ENCODE data around the gene FAM174C. TPM values are rescaled to one million over a fixed set of nuclear protein-coding genes. Genes with fewer than 3 reads are reported as not detected.

FAM174C gene
- total RNA-seq, 1 experiment from 2014 or later, result 110 TPM

DNA sequence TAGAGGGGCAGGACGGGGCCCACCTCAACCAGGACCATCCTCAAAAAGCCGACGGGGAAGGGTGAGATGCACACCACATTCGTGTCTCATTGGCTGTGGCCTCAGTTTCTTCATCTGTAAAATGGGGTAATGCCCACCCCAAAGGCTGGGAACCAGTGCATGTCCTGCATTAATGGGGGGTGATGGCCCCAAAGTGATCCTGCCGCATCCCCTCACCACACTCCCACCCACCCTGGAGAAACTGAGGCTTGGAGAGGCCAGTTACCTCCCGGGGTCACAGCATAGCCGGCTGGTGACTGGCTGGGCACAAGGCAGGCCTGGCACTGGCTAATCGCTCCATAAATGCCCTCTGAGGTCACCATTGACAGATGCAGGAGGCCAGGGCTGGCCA lies 27.6 kb upstream of the FAM174C start:
- ChIA-PET POLR2A (ENCODE audit: unreplicated experiment) (no interaction called here), CTCF (no interaction called here)
- Histone ChIP-seq H3K9ac (ENCODE audit: low read length) (peak overlapping the region; percentile 86; the same call in 1 of the 2 replicates), H3K4me2 (ENCODE audit: low read length) (peak overlapping the region; percentile 77), H3K4me1 (ENCODE audit: insufficient read depth, low read length) (peaks cover 36% of the 10 kb centered on the region), H4K20me1 (ENCODE audit: low read length) (peaks cover 5% of the 10 kb centered on the region; the same call in 1 of the 2 replicates), H3K36me3 (ENCODE audit: low read depth, low read length) (peaks cover 12% of the 10 kb centered on the region), H3K9me3 (ENCODE audit: low read length) (no peaks in the 10 kb centered on the region), H2AFZ (ENCODE audit: low read length) (no peak overlapping the region), H3K27ac (ENCODE audit: low read length) (peak overlapping the region; percentile 88), H3K4me3 (ENCODE audit: low read length) (peak overlapping the region; percentile 78; the same call in 1 of the 2 replicates), H3F3A (ENCODE audit: low read length, unreplicated experiment) (no peaks in the 10 kb centered on the region), H3K27me3 (ENCODE audit: low read length) (no peaks in the 10 kb centered on the region), H3K9me2 (replicated peaks; ENCODE audit: low read length) (no peaks in the 10 kb centered on the region), H3K79me2 (ENCODE audit: low read length) (peaks cover 51% of the 10 kb centered on the region)
- DNase-seq, result no peak
- intact Hi-C loops (cut with micrococcal nuclease), result no loop called here
- no TSS peak for BruUV-seq (replicated peaks)
- TF ChIP-seq, protein P1, sequence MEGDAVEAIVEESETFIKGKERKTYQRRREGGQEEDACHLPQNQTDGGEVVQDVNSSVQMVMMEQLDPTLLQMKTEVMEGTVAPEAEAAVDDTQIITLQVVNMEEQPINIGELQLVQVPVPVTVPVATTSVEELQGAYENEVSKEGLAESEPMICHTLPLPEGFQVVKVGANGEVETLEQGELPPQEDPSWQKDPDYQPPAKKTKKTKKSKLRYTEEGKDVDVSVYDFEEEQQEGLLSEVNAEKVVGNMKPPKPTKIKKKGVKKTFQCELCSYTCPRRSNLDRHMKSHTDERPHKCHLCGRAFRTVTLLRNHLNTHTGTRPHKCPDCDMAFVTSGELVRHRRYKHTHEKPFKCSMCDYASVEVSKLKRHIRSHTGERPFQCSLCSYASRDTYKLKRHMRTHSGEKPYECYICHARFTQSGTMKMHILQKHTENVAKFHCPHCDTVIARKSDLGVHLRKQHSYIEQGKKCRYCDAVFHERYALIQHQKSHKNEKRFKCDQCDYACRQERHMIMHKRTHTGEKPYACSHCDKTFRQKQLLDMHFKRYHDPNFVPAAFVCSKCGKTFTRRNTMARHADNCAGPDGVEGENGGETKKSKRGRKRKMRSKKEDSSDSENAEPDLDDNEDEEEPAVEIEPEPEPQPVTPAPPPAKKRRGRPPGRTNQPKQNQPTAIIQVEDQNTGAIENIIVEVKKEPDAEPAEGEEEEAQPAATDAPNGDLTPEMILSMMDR (conservative IDR thresholded peaks at IDR 0.05; ENCODE audit: low read depth, low read length), result no peak
- no peak for TF ChIP-seq EZH2phosphoT487 (IDR thresholded peaks at IDR 0.05; ENCODE audit: borderline replicate concordance, low read length)
- TF ChIP-seq EZH2 (IDR thresholded peaks at IDR 0.05; ENCODE audit: low read length, unreplicated experiment), result no peak
- ATAC-seq, result peak; percentile 21

DNA sequence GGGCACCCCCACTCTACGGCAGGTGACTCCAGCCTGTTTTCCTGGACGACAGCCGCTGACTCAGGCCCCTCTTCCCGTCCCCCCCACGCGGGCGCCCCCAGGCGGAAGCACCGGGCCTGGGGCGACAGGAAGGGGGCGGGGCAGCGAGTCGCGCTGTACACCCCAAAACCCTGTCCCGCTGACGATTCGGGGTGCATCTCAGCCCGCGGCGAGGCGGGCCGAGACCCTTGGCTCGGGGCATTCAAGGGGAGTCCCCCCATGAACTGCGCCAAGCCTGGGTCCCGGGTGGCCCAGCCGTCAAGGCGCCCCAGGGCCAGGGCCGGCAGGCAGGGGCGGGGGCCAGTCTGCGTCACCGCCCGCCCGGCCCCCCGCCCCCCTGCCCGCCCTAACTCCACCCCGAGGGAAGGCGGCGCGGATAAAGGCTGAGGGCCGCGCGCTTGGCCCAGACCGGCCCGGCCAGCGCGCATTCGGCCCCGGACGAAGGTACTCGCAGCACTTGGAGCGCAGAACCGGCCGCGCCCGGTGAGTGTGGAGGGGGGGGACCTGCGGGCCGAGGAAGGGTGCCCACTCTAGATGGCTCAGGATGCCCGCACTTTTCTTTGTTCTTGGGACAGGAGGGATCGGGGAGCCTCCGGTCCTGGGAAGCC lies 27.1 kb upstream of the FAM174C start, which contains the start of gene MIDN:
Gene MIDN, plus strand, starts transcription at position 445 of the 647 bp plus-strand sequence. CDS start 1,714 bp downstream, outside the sequence.
- H3K27me3 ChIP-seq (ENCODE audit: low read length), result no peaks in the 10 kb centered on the region
- H3K79me2 ChIP-seq (ENCODE audit: low read length), result peaks cover 48% of the 10 kb centered on the region
- H3K9ac ChIP-seq (ENCODE audit: low read length), result peak within 1 kb of the TSS; percentile 86
- H3K27ac ChIP-seq (ENCODE audit: low read length), result peak within 1 kb of the TSS; percentile 88
- no peak within 1 kb of the TSS for H2AFZ ChIP-seq (ENCODE audit: low read length)
- H3K9me2 ChIP-seq (replicated peaks; ENCODE audit: low read length), result no peaks in the 10 kb centered on the region
- H3K4me2 ChIP-seq (ENCODE audit: low read length), result peak within 1 kb of the TSS; percentile 80
- peak; percentile 34 for ATAC-seq
- DNase-seq, result peak; percentile 78
- no TSS peak for BruUV-seq (replicated peaks)
- no peaks in the 10 kb centered on the region for H3K9me3 ChIP-seq (ENCODE audit: low read length)
- peaks cover 5% of the 10 kb centered on the region; the same call in 1 of the 2 replicates for H4K20me1 ChIP-seq (ENCODE audit: low read length)
- ChIA-PET POLR2A (ENCODE audit: unreplicated experiment) (no interaction called here), CTCF (no interaction called here)
- no peaks in the 10 kb centered on the region for H3F3A ChIP-seq (ENCODE audit: low read length, unreplicated experiment)
- intact Hi-C loops (cut with micrococcal nuclease), result no loop called here
- H3K36me3 ChIP-seq (ENCODE audit: low read depth, low read length), result peaks cover 12% of the 10 kb centered on the region
- peak within 1 kb of the TSS; percentile 78 for H3K4me3 ChIP-seq (ENCODE audit: low read length)
- TF ChIP-seq, protein P1 (conservative IDR thresholded peaks at IDR 0.05; ENCODE audit: low read depth, low read length), result peak; percentile 44
- no peak for TF ChIP-seq EZH2phosphoT487 (IDR thresholded peaks at IDR 0.05; ENCODE audit: borderline replicate concordance, low read length)
- H3K4me1 ChIP-seq (ENCODE audit: insufficient read depth, low read length), result peaks cover 36% of the 10 kb centered on the region

DNA sequence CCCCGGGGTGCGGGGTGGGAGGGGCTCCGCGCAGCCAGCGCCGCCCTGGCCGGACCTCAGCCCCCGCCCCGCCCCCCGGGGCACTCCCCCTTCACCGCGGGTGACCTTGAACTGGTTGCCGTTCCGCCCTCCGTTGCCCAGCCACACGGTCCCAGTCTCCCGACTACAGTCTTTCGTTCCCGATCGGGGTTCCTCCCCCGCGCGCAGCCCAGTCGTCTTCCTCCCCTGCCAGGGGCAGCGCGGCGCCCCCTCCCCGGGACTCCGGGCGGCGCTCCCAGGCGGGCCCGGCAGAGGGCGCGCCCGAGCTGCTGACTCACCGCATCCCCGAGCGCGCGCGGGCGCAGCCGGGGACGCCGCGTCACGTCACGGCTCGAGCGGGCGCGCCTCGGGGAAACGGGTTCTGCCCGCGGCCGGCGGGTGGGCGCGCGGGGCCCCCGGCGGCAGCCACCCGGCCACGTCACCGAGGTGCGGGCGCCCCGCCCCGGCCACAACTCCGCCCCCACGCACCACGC lies 26.5 kb upstream of the FAM174C start:
- Histone ChIP-seq H3K4me2 (ENCODE audit: low read length) (peak overlapping the region; percentile 80), H3K27ac (ENCODE audit: low read length) (peak overlapping the region; percentile 88), H3K9me3 (ENCODE audit: low read length) (no peaks in the 10 kb centered on the region), H3F3A (ENCODE audit: low read length, unreplicated experiment) (no peaks in the 10 kb centered on the region), H3K9me2 (replicated peaks; ENCODE audit: low read length) (no peaks in the 10 kb centered on the region), H2AFZ (ENCODE audit: low read length) (no peak overlapping the region), H3K9ac (ENCODE audit: low read length) (peak overlapping the region; percentile 86), H3K4me1 (ENCODE audit: insufficient read depth, low read length) (peaks cover 37% of the 10 kb centered on the region), H3K4me3 (ENCODE audit: low read length) (peak overlapping the region; percentile 78), H3K27me3 (ENCODE audit: low read length) (no peaks in the 10 kb centered on the region), H3K79me2 (ENCODE audit: low read length) (peaks cover 48% of the 10 kb centered on the region), H4K20me1 (ENCODE audit: low read length) (peaks cover 5% of the 10 kb centered on the region; the same call in 1 of the 2 replicates), H3K36me3 (ENCODE audit: low read depth, low read length) (peaks cover 16% of the 10 kb centered on the region)
- POLR2A ChIA-PET (ENCODE audit: unreplicated experiment), result no interaction called here
- intact Hi-C loops (cut with micrococcal nuclease), result no loop called here
- peak; percentile 58 for DNase-seq
- CTCF ChIA-PET, result no interaction called here
- TF ChIP-seq EZH2phosphoT487 (IDR thresholded peaks at IDR 0.05; ENCODE audit: borderline replicate concordance, low read length), result no peak
- TF ChIP-seq, protein P1 (conservative IDR thresholded peaks at IDR 0.05; ENCODE audit: low read depth, low read length), result peak; percentile 60
- BruUV-seq (replicated peaks), result no TSS peak
- peak; percentile 1 for ATAC-seq
